ENCODE measurements around the gene EIF4A3. TPM values are rescaled to one million over a fixed set of nuclear protein-coding genes. Genes with fewer than 3 reads are reported as not detected.
"Not testable (repeated sequence)": the region's sequence is repeated elsewhere in the genome, so short reads cannot be mapped to it uniquely, and the experiment has no call there.

EIF4A3 gene
- total and polyA plus RNA-seq, 5 experiments from 2014 or later = 53.0 to 88.6 (median 58.2) TPM

DNA sequence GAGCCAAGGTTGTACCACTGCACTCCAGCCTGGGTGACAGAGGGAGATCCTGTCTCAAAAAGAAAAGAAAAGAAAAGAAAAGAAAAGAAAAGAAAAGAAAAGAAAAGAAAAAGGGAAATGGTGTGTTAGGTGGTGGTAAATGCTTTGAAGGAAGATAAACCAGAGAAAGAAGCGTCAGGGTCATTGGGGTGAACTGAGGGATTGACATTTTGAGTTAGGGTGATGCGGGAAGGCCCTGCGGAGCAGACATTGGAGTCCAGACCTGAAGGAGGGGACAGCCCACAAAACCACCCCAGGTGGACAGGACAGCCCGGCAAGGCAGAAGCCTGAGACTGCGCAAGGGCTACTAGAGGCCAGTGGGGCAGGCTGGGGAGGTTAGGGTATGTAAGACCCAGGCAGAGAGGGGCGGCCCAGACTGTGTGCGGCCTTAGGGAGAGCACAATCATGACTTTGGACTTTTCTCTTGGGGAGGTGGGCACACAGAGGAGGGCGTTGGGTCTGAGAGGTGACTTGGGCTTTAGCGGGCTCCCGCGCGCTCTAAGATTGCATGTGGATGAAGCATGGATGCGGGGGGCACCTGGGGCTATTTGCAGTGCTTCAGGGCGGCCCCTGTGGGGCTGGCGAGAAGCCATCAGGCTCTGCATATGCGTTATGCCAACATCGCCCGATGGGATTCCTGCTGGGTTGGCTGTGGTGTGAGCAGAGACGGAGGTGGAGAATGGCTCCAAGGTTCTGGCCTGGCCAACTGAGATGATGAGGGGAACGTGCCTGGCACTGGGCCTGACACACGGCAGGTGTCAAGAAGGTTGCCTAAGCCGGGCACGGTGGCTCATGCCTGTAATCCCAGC is 48.9 kb downstream of the EIF4A3 start:
- peaks cover 11 to 29% (median 27%) of the 10 kb centered on the region in 4 donors for H3K4me1 Mint-ChIP-seq
- no peaks in the 10 kb centered on the region for H3K36me3 Mint-ChIP-seq
- peak in 1 of 10 donors; percentile 47 for DNase-seq
- H3K4me3 Mint-ChIP-seq = no peak overlapping the region
- peak overlapping the region in 2 of 10 donors; percentile 75 to 90 for H3K27ac Mint-ChIP-seq
- no peaks in the 10 kb centered on the region for H3K9me3 Mint-ChIP-seq
- no peaks in the 10 kb centered on the region for H3K27me3 Mint-ChIP-seq
- no peak for ATAC-seq
- POLR2A ChIA-PET = interaction anchor here (0.7 kb wide), 1 partner anchor 441 kb away, joined by 5 read pairs; no protein-coding TSS in a partner anchor

DNA sequence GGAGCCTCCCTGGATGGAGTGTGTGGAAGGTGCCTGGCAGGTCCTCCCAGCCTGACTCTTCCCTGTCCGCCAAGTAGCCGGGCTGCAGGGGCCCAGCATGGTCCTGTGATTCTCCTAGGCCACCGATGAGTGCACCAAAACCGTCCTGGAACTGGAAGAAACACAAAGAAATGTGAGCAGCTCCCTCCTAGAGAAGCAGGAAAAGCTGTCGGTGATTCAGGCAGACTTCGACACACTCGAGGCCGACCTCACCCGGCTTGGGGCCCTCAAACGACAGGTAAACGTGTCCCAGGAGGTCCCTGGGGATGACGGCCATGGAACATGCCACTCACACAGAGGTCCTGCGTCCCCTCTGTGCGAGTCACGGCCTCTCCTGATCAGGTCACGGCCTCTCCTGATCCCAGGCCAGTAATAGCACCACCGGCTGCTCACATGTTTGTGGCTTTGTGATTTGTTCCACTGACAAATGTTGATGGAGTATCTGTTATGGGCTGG is 49.8 kb downstream of the EIF4A3 start:
- Mint-ChIP-seq H3K27me3 (no peaks in the 10 kb centered on the region), H3K9me3 (no peaks in the 10 kb centered on the region), H3K36me3 (no peaks in the 10 kb centered on the region), H3K27ac (peak overlapping the region in 1 of 10 donors; percentile 75), H3K4me1 (peaks cover 9 to 25% (median 21%) of the 10 kb centered on the region in 4 donors), H3K4me3 (no peak overlapping the region)
- POLR2A ChIA-PET = no interaction called here
- DNase-seq = no peak
- no peak for ATAC-seq

DNA sequence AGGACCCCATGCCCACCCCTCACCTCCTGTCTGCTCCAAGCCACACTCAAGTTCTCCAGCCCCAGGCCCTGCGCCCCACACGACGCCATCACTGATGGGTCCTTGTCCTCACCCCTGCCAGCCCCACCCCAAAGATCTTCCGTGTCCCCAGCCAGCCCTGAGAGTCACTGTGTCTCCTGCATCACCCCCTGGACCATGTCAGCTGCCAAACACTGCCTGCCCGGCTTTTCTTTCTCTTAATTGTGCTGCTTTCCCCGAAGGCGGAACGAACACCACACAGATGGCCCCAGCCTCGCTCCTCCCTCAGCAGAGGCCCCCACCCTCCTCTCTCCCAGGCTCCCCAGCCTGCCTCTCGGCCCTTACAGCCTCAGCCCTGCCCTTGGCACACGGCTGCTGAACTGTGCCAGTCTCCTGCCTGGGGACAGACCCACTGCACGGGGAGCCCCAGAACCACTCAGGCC is 50.3 kb downstream of the EIF4A3 start:
- ATAC-seq = no peak

DNA sequence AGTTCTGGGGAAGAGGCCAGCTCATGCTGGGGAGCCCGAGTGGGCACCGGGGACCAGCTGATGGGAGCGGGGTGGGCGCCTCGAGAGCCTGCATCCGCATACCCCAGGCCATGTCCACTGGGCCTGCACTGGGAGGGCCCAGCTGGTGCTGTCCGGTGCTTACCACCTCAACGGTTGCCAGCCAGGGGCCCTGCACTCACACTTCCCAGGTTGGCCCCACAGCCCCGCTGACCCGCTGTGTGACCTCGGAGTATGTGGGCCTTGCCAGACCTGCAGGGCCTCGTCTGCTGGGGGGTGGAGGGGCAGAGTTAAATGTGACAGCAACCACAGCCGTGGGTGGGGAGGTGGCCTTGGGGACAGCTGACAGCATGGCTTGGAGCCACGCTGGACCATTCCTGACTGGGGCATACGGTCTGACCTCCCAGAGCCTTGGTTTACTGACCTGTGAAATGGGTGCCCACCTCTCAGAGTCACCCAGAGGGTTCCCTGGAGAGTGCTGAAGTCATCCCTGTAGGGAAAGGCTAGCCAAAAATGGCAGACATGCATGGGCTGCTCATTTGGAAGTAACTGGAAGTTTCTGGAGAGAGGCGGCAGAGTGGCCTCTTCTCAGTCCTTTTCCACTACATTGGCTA is 51.0 kb downstream of the EIF4A3 start:
- Mint-ChIP-seq H3K4me3 (no peak overlapping the region), H3K27me3 (no peaks in the 10 kb centered on the region), H3K9me3 (no peaks in the 10 kb centered on the region), H3K36me3 (no peaks in the 10 kb centered on the region), H3K27ac (no peak overlapping the region), H3K4me1 (peaks cover 9 to 21% (median 16%) of the 10 kb centered on the region in 4 donors)
- ATAC-seq (no peak), DNase-seq (no peak)
- POLR2A ChIA-PET = no interaction called here

More for the DNA sequence above, 50.3 kb downstream of the EIF4A3 start:
- H3K9me3 Mint-ChIP-seq = no peaks in the 10 kb centered on the region
- DNase-seq = no peak
- POLR2A ChIA-PET = no interaction called here
- no peaks in the 10 kb centered on the region for H3K36me3 Mint-ChIP-seq
- H3K4me1 Mint-ChIP-seq = peaks cover 9 to 21% (median 16%) of the 10 kb centered on the region in 4 donors
- no peaks in the 10 kb centered on the region for H3K27me3 Mint-ChIP-seq
- H3K27ac Mint-ChIP-seq = peak overlapping the region in 1 of 10 donors; percentile 29
- no peak overlapping the region for H3K4me3 Mint-ChIP-seq

DNA sequence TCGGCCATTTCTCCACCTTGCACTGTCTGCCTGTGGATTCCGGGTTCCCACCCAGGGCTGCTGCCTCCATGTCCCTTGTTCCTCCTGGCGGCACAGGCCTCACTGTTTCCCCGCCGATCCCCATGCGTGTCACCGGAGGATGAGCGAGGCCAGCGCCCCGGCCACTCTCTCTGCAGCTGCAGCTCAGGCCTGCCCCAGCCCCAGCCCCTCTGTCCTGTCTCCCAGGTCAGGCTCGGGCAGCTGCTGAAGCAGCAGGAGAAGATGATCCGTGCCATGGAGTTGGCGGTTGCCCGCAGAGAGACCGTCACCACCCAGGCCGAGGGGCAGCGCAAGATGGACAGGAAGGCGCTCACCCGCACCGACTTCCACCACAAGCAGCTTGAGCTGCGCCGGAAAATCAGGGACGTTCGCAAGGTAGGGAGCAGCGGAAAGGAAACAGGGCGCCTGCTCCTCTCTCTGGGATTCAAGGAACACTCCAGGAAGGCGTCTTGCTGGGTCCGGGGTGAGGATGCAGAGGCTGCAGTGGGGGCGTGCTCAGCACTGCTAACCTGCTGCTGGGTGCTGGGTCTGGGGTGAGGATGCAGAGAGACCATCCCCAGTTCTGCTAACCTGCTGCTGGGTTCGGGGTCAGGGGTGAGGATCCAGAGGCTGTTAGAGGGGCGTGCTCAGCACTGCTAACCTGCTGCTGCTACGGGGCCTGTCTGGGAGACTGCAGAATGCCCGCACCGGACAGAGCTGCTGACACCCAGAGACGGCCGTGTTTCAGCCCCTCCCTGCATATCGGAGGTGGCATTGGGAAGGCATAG is 51.7 kb downstream of the EIF4A3 start:
- peak in 1 of 10 donors; percentile 59 for DNase-seq
- no peaks in the 10 kb centered on the region for H3K27me3 Mint-ChIP-seq
- H3K36me3 Mint-ChIP-seq = no peaks in the 10 kb centered on the region
- POLR2A ChIA-PET = no interaction called here
- H3K27ac Mint-ChIP-seq = no peak overlapping the region
- H3K9me3 Mint-ChIP-seq = no peaks in the 10 kb centered on the region
- no peak for ATAC-seq
- H3K4me3 Mint-ChIP-seq = no peak overlapping the region
- H3K4me1 Mint-ChIP-seq = peaks cover 6 to 14% (median 8%) of the 10 kb centered on the region in 4 donors

DNA sequence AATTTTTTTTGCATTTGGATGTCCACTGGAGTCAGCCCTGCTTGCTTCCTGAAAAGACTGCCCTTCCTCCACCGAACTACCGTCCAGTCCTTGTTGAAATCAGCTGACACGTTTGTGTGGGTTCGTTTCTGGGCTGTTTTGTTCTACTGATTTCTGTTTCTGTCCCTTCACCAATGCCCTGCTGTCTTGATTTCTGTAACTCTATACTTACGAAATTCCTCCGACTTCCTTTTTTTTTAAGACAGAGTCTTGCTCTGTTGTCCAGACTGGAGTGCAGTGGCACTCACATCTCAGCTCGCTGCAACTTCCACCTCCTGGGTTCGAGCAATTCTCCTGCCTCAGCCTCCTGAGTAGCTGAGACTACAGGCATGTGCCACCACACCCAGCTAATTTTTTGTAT is 54.0 kb downstream of the EIF4A3 start:
- POLR2A ChIA-PET = no interaction called here
- Mint-ChIP-seq H3K4me1 (peaks cover 0 to 4% (median under 1%) of the 10 kb centered on the region in 4 donors), H3K27ac (no peak overlapping the region), H3K4me3 (no peak overlapping the region), H3K27me3 (peaks cover 0 to 3% (median 0%) of the 10 kb centered on the region in 5 donors), H3K36me3 (no peaks in the 10 kb centered on the region), H3K9me3 (no peaks in the 10 kb centered on the region)
- ATAC-seq (no peak), DNase-seq (no peak)

DNA sequence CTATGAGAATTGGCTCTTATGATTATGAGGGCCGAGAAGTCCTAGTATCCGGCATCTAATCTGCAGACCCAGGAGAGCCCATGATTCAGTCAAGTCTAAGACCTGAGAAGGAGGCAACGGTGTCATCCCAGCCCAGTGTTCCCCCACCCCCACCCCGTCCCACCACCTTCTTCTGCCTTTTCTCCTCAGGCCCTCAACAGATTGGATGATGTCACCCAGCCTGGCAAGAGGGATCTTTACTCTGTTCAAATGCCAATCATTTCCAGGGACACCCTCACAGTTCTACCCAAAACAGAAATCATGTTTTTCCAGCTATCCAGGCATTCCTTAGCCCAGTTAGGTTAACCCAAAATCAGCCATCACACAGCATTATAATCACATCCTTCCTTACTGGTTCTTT is 55.6 kb downstream of the EIF4A3 start:
- no peaks in the 10 kb centered on the region for H3K9me3 Mint-ChIP-seq
- ATAC-seq (no peak), DNase-seq (no peak)
- no peak overlapping the region for H3K4me3 Mint-ChIP-seq
- H3K36me3 Mint-ChIP-seq = no peaks in the 10 kb centered on the region
- POLR2A ChIA-PET = no interaction called here
- peaks cover 0 to 4% (median under 1%) of the 10 kb centered on the region in 4 donors for H3K4me1 Mint-ChIP-seq
- H3K27me3 Mint-ChIP-seq = peaks cover 0 to 6% (median 0%) of the 10 kb centered on the region in 5 donors
- H3K27ac Mint-ChIP-seq = no peak overlapping the region

DNA sequence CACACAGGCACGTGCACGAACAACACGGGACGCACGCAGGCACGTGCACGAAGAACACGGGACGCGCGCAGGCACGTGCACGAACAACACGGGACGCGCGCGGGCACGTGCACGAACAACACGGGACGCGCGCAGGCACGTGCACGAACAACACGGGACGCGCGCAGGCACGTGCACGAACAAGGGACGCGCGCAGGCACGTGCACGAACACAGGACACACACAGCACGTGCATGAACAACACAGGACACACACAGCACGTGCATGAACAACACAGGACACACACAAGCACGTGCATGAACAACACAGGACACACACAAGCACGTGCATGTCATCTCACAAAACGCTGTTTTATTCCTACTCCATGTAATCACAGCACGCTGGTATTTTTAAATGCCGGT is 56.8 kb downstream of the EIF4A3 start:
- H3K4me3 Mint-ChIP-seq, H3K27ac Mint-ChIP-seq, DNase-seq, ATAC-seq, H3K36me3 Mint-ChIP-seq, H3K4me1 Mint-ChIP-seq, H3K27me3 Mint-ChIP-seq, POLR2A ChIA-PET, H3K9me3 Mint-ChIP-seq: not testable (repeated sequence)

DNA sequence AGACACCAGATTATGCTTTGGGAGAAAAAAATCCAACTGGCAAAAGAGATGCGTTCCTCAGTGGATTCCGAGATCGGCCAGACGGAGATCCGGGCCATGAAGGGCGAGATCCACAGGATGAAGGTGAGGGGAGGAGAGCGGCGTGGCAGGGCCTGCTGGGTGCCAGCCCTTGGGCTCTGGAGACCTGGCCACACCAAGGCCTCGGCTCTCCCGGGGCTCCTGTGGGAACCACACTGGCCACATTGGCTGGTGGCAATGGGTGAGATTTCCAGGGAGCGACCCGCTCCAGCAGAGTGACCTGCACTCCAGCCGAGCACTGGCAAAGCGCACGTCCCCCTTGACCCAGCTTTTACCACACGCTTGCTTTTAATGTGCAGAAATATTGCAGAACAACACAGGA is 57.2 kb downstream of the EIF4A3 start:
- ATAC-seq = no peak
- no peaks in the 10 kb centered on the region for H3K36me3 Mint-ChIP-seq
- no peak for DNase-seq
- peaks cover 0 to 6% (median 0%) of the 10 kb centered on the region in 5 donors for H3K27me3 Mint-ChIP-seq
- H3K4me1 Mint-ChIP-seq = peaks cover 0 to 4% (median under 1%) of the 10 kb centered on the region in 4 donors
- no peak overlapping the region for H3K27ac Mint-ChIP-seq
- H3K4me3 Mint-ChIP-seq = no peak overlapping the region
- no peaks in the 10 kb centered on the region for H3K9me3 Mint-ChIP-seq
- POLR2A ChIA-PET = no interaction called here

DNA sequence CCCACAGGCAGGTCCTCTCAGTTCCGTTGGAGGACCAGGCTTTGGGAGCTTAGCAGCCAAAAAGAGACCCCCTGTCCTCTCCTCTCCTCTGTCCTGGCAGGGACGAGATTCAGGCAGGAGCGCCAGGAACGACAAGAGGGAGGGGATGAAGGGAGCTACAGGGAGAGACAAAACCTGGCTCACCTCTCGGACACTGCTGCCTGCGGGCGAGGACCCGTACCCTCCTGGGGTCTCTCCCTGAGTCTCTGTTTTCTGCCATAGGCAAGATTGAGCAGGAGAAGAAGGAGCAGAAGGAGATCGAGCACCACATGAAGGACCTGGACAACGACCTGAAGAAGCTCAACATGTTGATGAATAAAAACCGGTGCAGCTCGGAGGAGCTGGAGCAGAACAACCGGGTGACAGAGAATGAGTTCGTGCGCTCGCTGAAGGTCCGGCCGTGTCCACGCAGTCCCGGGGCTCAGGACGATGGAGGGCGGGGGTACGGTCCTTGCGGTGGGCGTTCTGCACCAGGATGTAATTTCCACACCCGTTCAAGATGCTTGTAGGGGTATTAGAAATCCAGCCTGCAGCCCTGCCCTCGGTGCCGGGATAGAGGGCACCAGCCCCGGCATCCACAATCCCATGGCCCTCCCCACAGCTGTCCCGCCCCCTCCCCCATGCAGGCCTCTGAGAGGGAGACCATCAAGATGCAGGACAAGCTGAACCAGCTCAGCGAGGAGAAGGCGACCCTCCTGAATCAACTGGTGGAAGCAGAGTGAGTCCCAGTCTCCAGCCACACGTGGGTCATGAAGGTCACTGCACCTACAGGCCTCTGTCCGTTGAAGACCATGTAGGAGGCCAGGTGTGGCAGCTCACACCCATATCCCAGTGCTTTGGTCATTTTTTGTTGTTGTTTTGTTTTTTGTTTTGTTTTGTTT is 59.3 kb downstream of the EIF4A3 start:
- peaks cover 3 to 4% (median 4%) of the 10 kb centered on the region in 4 donors for H3K4me1 Mint-ChIP-seq
- no peaks in the 10 kb centered on the region for H3K36me3 Mint-ChIP-seq
- ATAC-seq (no peak), DNase-seq (no peak)
- no peaks in the 10 kb centered on the region for H3K9me3 Mint-ChIP-seq
- POLR2A ChIA-PET = no interaction called here
- no peak overlapping the region for H3K27ac Mint-ChIP-seq
- H3K27me3 Mint-ChIP-seq = peaks cover 0 to 6% (median 0%) of the 10 kb centered on the region in 5 donors
- no peak overlapping the region for H3K4me3 Mint-ChIP-seq

DNA sequence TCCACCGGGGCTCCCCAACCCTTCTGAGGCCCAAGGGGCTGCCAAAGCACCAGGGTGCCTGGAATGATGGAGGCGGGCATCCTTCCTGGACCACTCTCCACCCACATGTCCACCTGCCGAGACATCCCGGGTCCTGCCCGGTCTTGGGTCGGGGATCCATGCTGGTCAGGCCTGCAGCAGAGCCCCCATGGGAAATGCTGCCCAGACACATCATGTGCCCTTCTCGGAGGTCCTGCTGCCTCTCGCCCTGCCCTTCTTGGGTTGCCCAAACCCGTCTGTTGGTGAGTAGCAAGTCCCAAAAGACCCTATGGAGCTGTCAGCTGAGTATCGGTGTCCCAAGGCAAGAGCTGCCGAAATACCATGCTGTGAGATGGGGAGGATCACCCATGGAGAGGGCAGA is 60.3 kb downstream of the EIF4A3 start:
- H3K27me3 Mint-ChIP-seq = peaks cover 0 to 6% (median 0%) of the 10 kb centered on the region in 5 donors
- DNase-seq (peak in 1 of 10 donors; percentile 51), ATAC-seq (no peak)
- H3K9me3 Mint-ChIP-seq = no peaks in the 10 kb centered on the region
- H3K36me3 Mint-ChIP-seq = no peaks in the 10 kb centered on the region
- POLR2A ChIA-PET = no interaction called here
- peaks cover 2 to 7% (median 3%) of the 10 kb centered on the region in 4 donors for H3K4me1 Mint-ChIP-seq
- no peak overlapping the region for H3K4me3 Mint-ChIP-seq
- no peak overlapping the region for H3K27ac Mint-ChIP-seq

DNA sequence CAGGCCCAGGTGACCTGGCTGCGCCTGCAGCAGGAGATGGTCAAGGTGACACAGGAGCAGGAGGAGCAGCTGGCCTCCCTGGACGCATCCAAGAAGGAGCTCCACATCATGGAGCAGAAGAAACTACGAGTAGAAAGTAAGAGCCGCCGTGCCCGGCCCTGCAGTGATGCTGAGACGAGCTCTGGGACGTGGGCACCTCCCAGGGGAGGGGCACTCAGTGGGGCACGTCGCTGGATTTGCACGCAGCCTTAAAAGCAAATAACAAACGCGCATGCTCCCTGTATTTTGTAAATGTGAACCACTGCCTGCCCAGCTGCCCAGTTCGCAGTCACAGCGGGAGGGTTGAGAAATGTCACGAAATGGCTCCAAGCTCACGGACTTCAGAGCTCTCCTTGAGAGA is 60.8 kb downstream of the EIF4A3 start:
- no peak for ATAC-seq
- H3K36me3 Mint-ChIP-seq = no peaks in the 10 kb centered on the region
- no peaks in the 10 kb centered on the region for H3K9me3 Mint-ChIP-seq
- peaks cover 2 to 7% (median 3%) of the 10 kb centered on the region in 4 donors for H3K4me1 Mint-ChIP-seq
- no peak overlapping the region for H3K4me3 Mint-ChIP-seq
- peaks cover 0 to 6% (median 0%) of the 10 kb centered on the region in 5 donors for H3K27me3 Mint-ChIP-seq
- H3K27ac Mint-ChIP-seq = no peak overlapping the region
- POLR2A ChIA-PET = interaction anchor here (0.8 kb wide), 1 partner anchor 16 kb away, joined by 4 read pairs; the partner anchor contains the start of gene GAA
- DNase-seq = no peak

All from naive thymus-derived CD8-positive, alpha-beta T cell (primary cell).